ENCODE data around the gene SPSB4. TPM values are rescaled to one million over a fixed set of nuclear protein-coding genes. Genes with fewer than 3 reads are reported as not detected.

Gene SPSB4
- polyA plus RNA-seq, 4 donors = 15.9 to 18.5 (median 17.4) TPM

GRCh38 chr3:141072950-141073349 is 21.8 kb downstream of the SPSB4 start:
- DNase-seq (ENCODE audit: low read depth in 4 of 4, low spot score in 2 of 4) = no peak

GRCh38 chr3:141073580-141073979 is 22.4 kb downstream of the SPSB4 start:
- no peak for DNase-seq (ENCODE audit: low read depth in 4 of 4, low spot score in 2 of 4)

GRCh38 chr3:141074529-141074928 is 23.4 kb downstream of the SPSB4 start:
- DNase-seq (ENCODE audit: low read depth in 4 of 4, low spot score in 2 of 4) = no peak

GRCh38 chr3:141076036-141076773 is 25.1 kb downstream of the SPSB4 start:
- DNase-seq (ENCODE audit: low read depth in 4 of 4, low spot score in 2 of 4) = no peak

- DNase-seq (ENCODE audit: low read depth in 4 of 4, low spot score in 2 of 4) = peak; percentile 65 to 82 (median 78)
These were observed 25.8 kb downstream of the SPSB4 start for GRCh38 chr3:141076797-141077571.

- DNase-seq (ENCODE audit: low read depth in 4 of 4, low spot score in 2 of 4) = no peak
These were observed 26.5 kb downstream of the SPSB4 start for GRCh38 chr3:141077631-141078030.

GRCh38 chr3:141078200-141078599 is 27.1 kb downstream of the SPSB4 start:
- no peak for DNase-seq (ENCODE audit: low read depth in 4 of 4, low spot score in 2 of 4)

GRCh38 chr3:141080431-141080830 is 29.3 kb downstream of the SPSB4 start:
- DNase-seq (ENCODE audit: low read depth in 4 of 4, low spot score in 2 of 4) = no peak

- DNase-seq (ENCODE audit: low read depth in 4 of 4, low spot score in 2 of 4) = no peak
These were observed 30.1 kb downstream of the SPSB4 start for GRCh38 chr3:141081141-141081795.

GRCh38 chr3:141082064-141082463 is 30.9 kb downstream of the SPSB4 start:
- DNase-seq (ENCODE audit: low read depth in 4 of 4, low spot score in 2 of 4) = no peak

- no peak for DNase-seq (ENCODE audit: low read depth in 4 of 4, low spot score in 2 of 4)
These were observed 32.1 kb downstream of the SPSB4 start for GRCh38 chr3:141083226-141083625.

GRCh38 chr3:141083836-141084649 is 32.9 kb downstream of the SPSB4 start:
- DNase-seq (ENCODE audit: low read depth in 4 of 4, low spot score in 2 of 4) = peak in 1 of 4 donors; percentile 43

- DNase-seq (ENCODE audit: low read depth in 4 of 4, low spot score in 2 of 4) = no peak
These were observed 34.4 kb downstream of the SPSB4 start for GRCh38 chr3:141085343-141086070.

GRCh38 chr3:141086188-141086587 is 35.0 kb downstream of the SPSB4 start:
- DNase-seq (ENCODE audit: low read depth in 4 of 4, low spot score in 2 of 4) = no peak

- DNase-seq (ENCODE audit: low read depth in 4 of 4, low spot score in 2 of 4) = no peak
These were observed 36.1 kb downstream of the SPSB4 start for GRCh38 chr3:141087076-141087777.

GRCh38 chr3:141087778-141088130 is 36.6 kb downstream of the SPSB4 start:
- DNase-seq (ENCODE audit: low read depth in 4 of 4, low spot score in 2 of 4) = peak in 1 of 4 donors; percentile 58

- DNase-seq (ENCODE audit: low read depth in 4 of 4, low spot score in 2 of 4) = no peak
These were observed 38.4 kb downstream of the SPSB4 start for GRCh38 chr3:141089339-141090152.

- no peak for DNase-seq (ENCODE audit: low read depth in 4 of 4, low spot score in 2 of 4)
These were observed 40.3 kb downstream of the SPSB4 start for GRCh38 chr3:141091426-141091825.

GRCh38 chr3:141092663-141093062 is 41.5 kb downstream of the SPSB4 start:
- no peak for DNase-seq (ENCODE audit: low read depth in 4 of 4, low spot score in 2 of 4)
